ENCODE results near the gene NBEAL2.

DNA sequence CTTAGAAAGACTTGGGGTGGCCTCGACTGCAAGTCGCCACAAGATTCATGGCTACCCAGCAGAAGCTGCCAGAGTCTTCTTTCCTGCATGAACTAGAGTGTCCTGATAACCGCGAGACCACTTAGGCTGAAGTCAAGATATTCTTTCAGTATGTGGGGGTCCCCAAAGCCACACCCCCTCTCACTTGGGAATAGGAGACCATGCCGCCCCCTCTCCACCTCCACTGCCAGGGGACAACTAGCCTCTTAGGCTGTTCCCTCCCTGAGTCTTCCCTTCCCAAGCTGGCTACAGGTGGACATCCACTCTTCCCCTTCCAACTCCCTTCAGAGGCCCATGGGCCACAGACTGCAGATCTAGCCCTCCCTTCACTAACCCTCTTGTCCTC, 1.7 kb upstream of the NBEAL2 start:
- TF ChIP-seq, protein P1, sequence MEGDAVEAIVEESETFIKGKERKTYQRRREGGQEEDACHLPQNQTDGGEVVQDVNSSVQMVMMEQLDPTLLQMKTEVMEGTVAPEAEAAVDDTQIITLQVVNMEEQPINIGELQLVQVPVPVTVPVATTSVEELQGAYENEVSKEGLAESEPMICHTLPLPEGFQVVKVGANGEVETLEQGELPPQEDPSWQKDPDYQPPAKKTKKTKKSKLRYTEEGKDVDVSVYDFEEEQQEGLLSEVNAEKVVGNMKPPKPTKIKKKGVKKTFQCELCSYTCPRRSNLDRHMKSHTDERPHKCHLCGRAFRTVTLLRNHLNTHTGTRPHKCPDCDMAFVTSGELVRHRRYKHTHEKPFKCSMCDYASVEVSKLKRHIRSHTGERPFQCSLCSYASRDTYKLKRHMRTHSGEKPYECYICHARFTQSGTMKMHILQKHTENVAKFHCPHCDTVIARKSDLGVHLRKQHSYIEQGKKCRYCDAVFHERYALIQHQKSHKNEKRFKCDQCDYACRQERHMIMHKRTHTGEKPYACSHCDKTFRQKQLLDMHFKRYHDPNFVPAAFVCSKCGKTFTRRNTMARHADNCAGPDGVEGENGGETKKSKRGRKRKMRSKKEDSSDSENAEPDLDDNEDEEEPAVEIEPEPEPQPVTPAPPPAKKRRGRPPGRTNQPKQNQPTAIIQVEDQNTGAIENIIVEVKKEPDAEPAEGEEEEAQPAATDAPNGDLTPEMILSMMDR (IDR thresholded peaks at IDR 0.05 in 8 of 11, conservative IDR thresholded peaks at IDR 0.05 in 3 of 11) = no peak
- no peak for TF ChIP-seq POLR2A (IDR thresholded peaks at IDR 0.05)

Data from spleen (tissue), 7 donors.